Tibial artery (tissue), 4 donors: ENCODE results near the gene EID2B.

Experiments used
- DNase-seq, 2 donors: peaks; one replicate each; pipeline ENCODE4 v3.0.0-alpha.2; 2019
- H3K27ac ChIP-seq, 2 donors: fragments of 200-600 bp; sonication (generic) in 1 of 2; 1 replicate in 1 of 2; 2 replicates in 1 of 2; pipeline ENCODE4 v1.5.1; 2018 to 2019; ENCODE audit warnings: mild to moderate bottlenecking in 1 of 2
- H3K27me3 ChIP-seq, 2 donors: fragments of 200-600 bp; sonication (generic) in 1 of 2; one replicate each; pipeline versions ENCODE4 v1.5.1 to v1.6.0; 2016 to 2019
- H3K36me3 ChIP-seq, 3 donors: fragments of 200-600 bp; sonication (generic) in 2 of 3; one replicate each; pipeline ENCODE4 v1.5.1; 2016 to 2019; ENCODE audit warnings: mild to moderate bottlenecking in 2 of 3
- H3K4me1 ChIP-seq, 4 donors: fragments of 200-600 bp; sonication (generic) in 2 of 4; 1 replicate in 3 of 4; 2 replicates in 1 of 4; pipeline ENCODE4 v1.5.1; 2016 to 2019
- H3K4me3 ChIP-seq, 2 donors: fragments of 200-600 bp; sonication (generic) in 1 of 2; 1 replicate in 1 of 2; 2 replicates in 1 of 2; pipeline ENCODE4 v1.5.1; 2018 to 2019; ENCODE audit warnings: mild to moderate bottlenecking in 2 of 2
- H3K9me3 ChIP-seq, 3 donors: fragments of 200-600 bp; sonication (generic) in 1 of 3; one replicate each; pipeline ENCODE4 v1.5.1; 2016 to 2019
- intact Hi-C: fragments of 100-400 bp; cut with DNase I; formaldehyde crosslinking; loops from one replicate; pipeline ENCODE4 v1.15.0; 2023; ENCODE audit warnings: low total_unique reads
- TF ChIP-seq, protein P1 (sequence below), 2 experiments: fragments of 200-600 bp in 1 of 2; fragments of 450-650 bp in 1 of 2; IDR thresholded peaks; one replicate each; pipeline ENCODE4 v1.5.1; 2017 to 2019; ENCODE audit warnings: antibody characterized with exemption in 2 of 2, mild to moderate bottlenecking in 1 of 2, moderate library complexity in 1 of 2

The EID2B gene

DNA sequence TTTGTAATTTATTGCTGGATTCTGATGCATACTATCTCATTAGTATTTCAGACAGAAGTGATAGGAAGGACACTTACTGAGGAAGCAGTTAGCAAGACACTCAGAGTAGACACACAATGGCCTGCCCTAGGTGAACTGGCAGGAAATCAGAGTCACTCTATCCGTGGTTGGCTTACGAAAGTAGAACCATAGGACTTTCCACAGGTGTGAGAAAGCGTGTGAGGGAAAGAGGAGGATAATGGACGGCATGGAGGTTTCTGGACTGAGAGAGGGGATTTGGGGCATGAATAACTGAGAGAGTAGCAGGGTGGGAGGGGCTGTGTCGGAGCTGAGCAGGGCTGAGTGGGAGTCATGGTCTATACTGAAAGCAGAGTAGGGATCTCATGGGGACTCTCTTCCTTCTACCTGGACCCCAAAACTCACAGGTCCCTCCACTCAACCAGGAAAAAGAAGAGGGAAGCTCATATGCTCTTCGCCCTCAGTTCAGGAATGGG is 26.0 kb upstream of the EID2B start:
- Histone ChIP-seq H3K4me3 (no peak overlapping the region), H3K27ac (no peak overlapping the region), H3K36me3 (no peaks in the 10 kb centered on the region), H3K27me3 (peaks cover 0 to 8% of the 10 kb centered on the region in 2 donors), H3K9me3 (no peaks in the 10 kb centered on the region), H3K4me1 (no peaks in the 10 kb centered on the region)
- intact Hi-C loops = no loop called here
- DNase-seq = no peak
- TF ChIP-seq, protein P1, sequence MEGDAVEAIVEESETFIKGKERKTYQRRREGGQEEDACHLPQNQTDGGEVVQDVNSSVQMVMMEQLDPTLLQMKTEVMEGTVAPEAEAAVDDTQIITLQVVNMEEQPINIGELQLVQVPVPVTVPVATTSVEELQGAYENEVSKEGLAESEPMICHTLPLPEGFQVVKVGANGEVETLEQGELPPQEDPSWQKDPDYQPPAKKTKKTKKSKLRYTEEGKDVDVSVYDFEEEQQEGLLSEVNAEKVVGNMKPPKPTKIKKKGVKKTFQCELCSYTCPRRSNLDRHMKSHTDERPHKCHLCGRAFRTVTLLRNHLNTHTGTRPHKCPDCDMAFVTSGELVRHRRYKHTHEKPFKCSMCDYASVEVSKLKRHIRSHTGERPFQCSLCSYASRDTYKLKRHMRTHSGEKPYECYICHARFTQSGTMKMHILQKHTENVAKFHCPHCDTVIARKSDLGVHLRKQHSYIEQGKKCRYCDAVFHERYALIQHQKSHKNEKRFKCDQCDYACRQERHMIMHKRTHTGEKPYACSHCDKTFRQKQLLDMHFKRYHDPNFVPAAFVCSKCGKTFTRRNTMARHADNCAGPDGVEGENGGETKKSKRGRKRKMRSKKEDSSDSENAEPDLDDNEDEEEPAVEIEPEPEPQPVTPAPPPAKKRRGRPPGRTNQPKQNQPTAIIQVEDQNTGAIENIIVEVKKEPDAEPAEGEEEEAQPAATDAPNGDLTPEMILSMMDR (IDR thresholded peaks at IDR 0.05) = no peak

DNA sequence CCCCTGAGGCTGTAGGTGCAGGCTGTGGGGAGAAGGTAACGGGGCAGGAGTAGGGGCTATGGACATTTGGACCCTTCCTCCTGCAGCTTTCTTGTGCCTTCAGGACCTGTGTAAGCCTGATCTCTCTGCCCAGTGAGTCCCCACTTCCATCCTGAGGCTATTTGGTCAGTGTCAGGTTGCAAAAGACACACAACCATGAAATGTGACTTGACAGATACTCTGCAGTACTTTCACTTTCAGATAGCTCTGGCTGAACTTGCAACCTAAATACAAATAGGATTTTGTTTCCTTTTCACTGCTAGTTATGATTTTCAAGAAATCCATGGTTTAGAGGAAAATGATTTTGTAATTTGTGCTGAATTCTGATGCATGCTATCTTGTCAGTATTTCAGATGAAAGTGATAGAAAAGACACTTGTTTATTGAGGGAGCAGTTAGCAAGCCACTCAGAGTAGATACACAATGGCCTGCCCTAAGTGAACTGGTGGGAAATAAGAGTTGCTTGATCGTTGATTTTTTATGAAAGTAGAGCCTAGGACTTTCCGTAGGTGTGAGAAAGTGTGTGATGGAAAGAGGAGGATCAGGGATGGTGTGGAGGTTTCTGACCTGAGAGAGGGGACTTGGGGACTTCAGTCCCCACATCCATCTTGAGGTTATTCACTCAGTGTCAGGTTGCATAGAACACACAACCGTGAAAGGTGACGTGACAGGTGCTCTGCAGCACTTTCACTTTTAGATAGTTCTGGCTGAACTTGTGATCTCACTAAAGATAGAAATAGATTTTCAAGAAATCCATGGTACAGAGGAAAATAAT is 25.4 kb upstream of the EID2B start:
- H3K27ac ChIP-seq = no peak overlapping the region
- H3K4me3 ChIP-seq = no peak overlapping the region
- H3K27me3 ChIP-seq = peaks cover 0 to 14% of the 10 kb centered on the region in 2 donors
- no peaks in the 10 kb centered on the region for H3K36me3 ChIP-seq
- H3K4me1 ChIP-seq = no peaks in the 10 kb centered on the region
- H3K9me3 ChIP-seq = no peaks in the 10 kb centered on the region
- intact Hi-C loops = no loop called here
- DNase-seq = no peak
- TF ChIP-seq, protein P1 (IDR thresholded peaks at IDR 0.05) = no peak

DNA sequence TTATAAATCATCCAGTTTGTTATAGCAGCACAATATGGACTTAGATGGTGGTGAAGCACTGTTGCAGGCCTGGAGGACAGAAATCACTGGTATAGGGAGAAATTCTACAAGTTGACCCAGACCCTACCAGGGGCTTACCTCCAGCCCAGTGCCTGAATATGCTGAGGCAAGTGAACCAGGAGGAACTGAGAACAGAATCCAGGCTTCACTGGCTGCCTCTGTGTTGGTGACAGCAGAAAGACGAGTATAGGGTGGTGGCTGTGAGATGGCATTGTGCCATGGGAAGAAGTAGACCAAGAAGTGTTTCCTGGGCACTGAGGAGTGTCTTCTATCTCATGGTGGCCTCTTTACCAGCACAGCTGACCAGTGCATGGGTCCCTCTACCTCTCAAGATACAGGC is 23.2 kb upstream of the EID2B start:
- peaks cover 0 to 18% of the 10 kb centered on the region in 2 donors for H3K27me3 ChIP-seq
- TF ChIP-seq, protein P1 (IDR thresholded peaks at IDR 0.05) = no peak
- H3K4me1 ChIP-seq = no peaks in the 10 kb centered on the region
- H3K36me3 ChIP-seq = no peaks in the 10 kb centered on the region
- H3K4me3 ChIP-seq = no peak overlapping the region
- DNase-seq = no peak
- intact Hi-C loops = no loop called here
- H3K9me3 ChIP-seq = no peaks in the 10 kb centered on the region
- no peak overlapping the region for H3K27ac ChIP-seq

DNA sequence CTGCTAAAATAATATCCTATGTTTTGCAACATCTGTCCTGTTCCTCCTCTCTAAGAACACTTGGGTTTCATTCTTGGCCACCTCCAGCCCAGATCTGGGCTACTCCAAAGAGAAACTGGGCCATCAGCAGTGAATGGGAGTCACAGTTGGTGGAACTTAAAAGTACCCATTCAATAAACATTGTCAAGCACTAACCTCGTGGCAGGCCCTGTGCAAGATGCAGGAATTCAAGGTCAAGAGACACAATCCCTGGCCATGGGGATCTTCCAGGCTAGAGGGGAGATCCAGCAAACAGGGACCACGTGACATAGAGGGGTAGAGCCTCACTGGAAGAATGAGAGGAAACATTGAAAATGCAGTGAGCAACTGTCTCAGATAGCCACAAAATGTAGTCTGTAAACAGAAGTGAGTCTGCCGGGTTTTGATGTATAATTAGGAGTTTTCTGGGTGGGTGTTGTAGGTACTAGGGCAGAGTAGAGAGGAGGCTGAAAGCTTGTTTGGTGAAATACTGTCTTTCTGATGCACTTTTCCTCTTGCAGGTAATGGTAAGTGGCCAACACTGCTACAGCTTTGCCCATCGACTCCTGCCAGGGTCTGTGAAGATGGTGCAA is 22.2 kb upstream of the EID2B start:
- no peaks in the 10 kb centered on the region for H3K4me1 ChIP-seq
- intact Hi-C loops = no loop called here
- peaks cover 0 to 18% of the 10 kb centered on the region in 2 donors for H3K27me3 ChIP-seq

DNA sequence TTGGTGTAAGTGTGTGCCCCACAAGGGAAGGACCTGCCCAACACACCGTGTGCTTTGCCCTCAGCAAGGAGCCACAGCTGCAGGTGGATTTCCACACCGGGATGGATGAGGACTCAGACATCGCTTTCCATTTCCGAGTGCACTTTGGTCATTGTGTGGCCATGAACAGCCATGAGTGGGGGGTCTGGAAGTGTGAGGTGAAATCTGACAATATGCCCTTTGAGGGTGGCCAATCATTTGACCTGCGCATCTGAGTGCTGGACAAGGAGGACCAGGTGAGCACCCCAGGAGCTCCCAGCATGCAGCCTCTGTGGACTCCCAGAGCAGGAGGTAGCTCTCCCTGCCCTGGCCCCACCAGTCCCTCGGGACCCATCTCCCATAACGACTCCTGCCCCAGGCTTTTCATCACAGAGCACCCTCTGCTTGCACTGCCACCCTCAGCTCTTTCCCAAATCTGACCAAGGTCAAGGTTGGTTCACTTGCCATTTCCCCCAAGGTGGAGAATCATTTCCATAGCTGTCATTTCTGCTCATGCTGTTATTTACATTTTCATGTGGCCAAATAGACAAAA is 20.5 kb upstream of the EID2B start:
- Histone ChIP-seq H3K9me3 (no peaks in the 10 kb centered on the region), H3K4me1 (no peaks in the 10 kb centered on the region), H3K27me3 (peaks cover 0 to 18% of the 10 kb centered on the region in 2 donors), H3K4me3 (no peak overlapping the region), H3K36me3 (no peaks in the 10 kb centered on the region), H3K27ac (no peak overlapping the region)
- intact Hi-C loops = no loop called here
- TF ChIP-seq, protein P1 (IDR thresholded peaks at IDR 0.05) = no peak
- DNase-seq = no peak

More for the DNA sequence above, 22.2 kb upstream of the EID2B start:
- DNase-seq = no peak
- H3K4me3 ChIP-seq = no peak overlapping the region
- H3K36me3 ChIP-seq = no peaks in the 10 kb centered on the region
- TF ChIP-seq, protein P1 (IDR thresholded peaks at IDR 0.05) = no peak
- H3K9me3 ChIP-seq = no peaks in the 10 kb centered on the region
- no peak overlapping the region for H3K27ac ChIP-seq
